DOHH2 (cell line): ENCODE measurements around the gene ISCA1.

Source experiments
- H3F3A ChIP-seq: fragments of 200-600 bp; sonication (generic), shearing (Covaris generic); 2 replicates; pipeline ENCODE4 v1.6.0; 2016; ENCODE audit warnings: antibody characterized with exemption, mild to moderate bottlenecking; ENCODE audit not compliant: control insufficient read depth, insufficient read depth
- H3K27ac ChIP-seq: fragments of 200-600 bp; sonication (generic); 2 replicates; pipeline ENCODE4 v1.5.1; 2014; ENCODE audit warnings: low read depth, mild to moderate bottlenecking, low read length, moderate library complexity
- H3K27me3 ChIP-seq: fragments of 200-600 bp; sonication (generic); 2 replicates; pipeline ENCODE4 v1.6.1; 2014; ENCODE audit warnings: mild to moderate bottlenecking, low read length, mixed read lengths; ENCODE audit not compliant: control insufficient read depth
- H3K36me3 ChIP-seq: fragments of 200-600 bp; sonication (generic); 2 replicates; pipeline ENCODE4 v1.6.1; 2014; ENCODE audit warnings: mild to moderate bottlenecking, low read length, moderate library complexity, mixed read lengths; ENCODE audit not compliant: control insufficient read depth
- H3K4me1 ChIP-seq: fragments of 200-600 bp; sonication (generic); 2 replicates; pipeline ENCODE4 v1.6.1; 2014; ENCODE audit warnings: mild to moderate bottlenecking, low read length, mixed read lengths; ENCODE audit not compliant: control insufficient read depth
- H3K4me2 ChIP-seq: fragments of 200-600 bp; sonication (generic); 2 replicates; pipeline ENCODE4 v1.6.0; 2014; ENCODE audit warnings: mild to moderate bottlenecking, low read length, moderate library complexity
- H3K4me3 ChIP-seq: fragments of 200-600 bp; sonication (generic); 2 replicates; pipeline ENCODE4 v1.5.1; 2014; ENCODE audit warnings: mild to moderate bottlenecking, low read length, mixed read lengths
- H3K79me2 ChIP-seq: fragments of 200-600 bp; sonication (generic); 2 replicates; pipeline ENCODE4 v1.6.1; 2014; ENCODE audit warnings: mild to moderate bottlenecking, low read length, mixed read lengths; ENCODE audit not compliant: control insufficient read depth
- H3K9me2 ChIP-seq: fragments of 200-600 bp; sonication (generic); replicated peaks from 2 replicates; pipeline ENCODE4 v1.6.1; 2014; ENCODE audit warnings: mild to moderate bottlenecking, low read length, mixed read lengths; ENCODE audit not compliant: control insufficient read depth
- H3K9me3 ChIP-seq: fragments of 200-600 bp; sonication (generic); 2 replicates; pipeline ENCODE4 v1.6.1; 2014; ENCODE audit warnings: antibody characterized with exemption, low read length, mixed read lengths; ENCODE audit not compliant: control insufficient read depth, insufficient read depth
- H4K20me1 ChIP-seq: fragments of 200-600 bp; sonication (generic); 2 replicates; pipeline ENCODE4 v1.6.0; 2014; ENCODE audit warnings: low read depth, mild to moderate bottlenecking, antibody characterized with exemption, low read length, moderate library complexity; ENCODE audit not compliant: control insufficient read depth, insufficient read depth
- CTCF ChIP-seq: fragments of 200-600 bp; sonication (generic); IDR thresholded peaks from one replicate; pipeline ENCODE4 v1.5.1; 2014; ENCODE audit warnings: antibody characterized with exemption, mild to moderate bottlenecking, low read depth, low read length; ENCODE audit not compliant: poor library complexity, severe bottlenecking
- EZH2phosphoT487 ChIP-seq: fragments of 200-600 bp; sonication (generic); IDR thresholded peaks from 2 replicates; pipeline ENCODE4 v1.6.1; 2017; ENCODE audit warnings: borderline replicate concordance, mild to moderate bottlenecking, antibody characterized with exemption, low read length, moderate library complexity, mixed read lengths

ISCA1 gene

DNA sequence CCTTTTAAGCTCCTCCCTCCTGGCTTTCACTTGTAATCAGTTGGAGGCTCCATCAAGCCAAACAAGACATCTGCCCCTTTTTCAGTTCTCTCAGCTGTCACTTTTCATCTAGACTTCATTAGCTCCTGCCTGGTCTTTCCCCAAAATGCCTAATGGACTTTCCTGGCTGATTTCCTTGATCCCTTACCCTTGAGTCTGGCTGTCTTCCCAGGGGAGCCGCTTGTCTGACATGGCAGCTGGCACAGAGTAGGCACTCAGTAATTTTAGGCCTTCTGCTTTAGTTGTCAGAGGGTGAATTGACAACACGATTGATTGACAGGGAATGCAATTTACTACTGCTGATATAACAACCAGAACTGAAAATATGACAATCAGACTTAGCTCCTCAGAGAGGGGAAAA is 24.9 kb downstream of the ISCA1 start:
- TF ChIP-seq CTCF, result no peak
- no peak for TF ChIP-seq EZH2phosphoT487
- Histone ChIP-seq H3K4me2 (no peak overlapping the region), H3K4me3 (no peak overlapping the region), H3K36me3 (no peaks in the 10 kb centered on the region), H3K79me2 (no peaks in the 10 kb centered on the region), H4K20me1 (no peaks in the 10 kb centered on the region), H3K9me2 (no peaks in the 10 kb centered on the region), H3K9me3 (no peaks in the 10 kb centered on the region), H3K27me3 (no peaks in the 10 kb centered on the region), H3F3A (no peaks in the 10 kb centered on the region), H3K4me1 (no peaks in the 10 kb centered on the region), H3K27ac (no peak overlapping the region)

DNA sequence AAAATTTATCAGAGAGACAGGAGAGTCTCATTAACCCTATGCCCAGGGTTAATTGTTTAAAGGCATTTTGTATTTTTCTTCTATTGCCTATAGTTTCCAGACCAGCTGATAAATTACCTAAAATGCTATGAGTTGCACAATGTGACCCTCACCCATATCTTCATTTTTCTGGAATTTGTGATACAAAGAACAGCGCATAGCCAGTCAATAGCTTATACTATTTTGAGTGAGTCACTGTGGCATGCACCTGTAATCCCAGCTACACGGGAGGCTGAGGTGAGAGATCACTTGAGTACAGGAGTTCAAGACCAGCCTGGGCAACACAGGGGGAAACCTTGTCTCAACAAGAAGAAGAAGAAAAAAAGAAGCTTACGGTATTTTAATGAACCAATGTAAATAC is 25.7 kb downstream of the ISCA1 start:
- Histone ChIP-seq H3K4me3 (no peak overlapping the region), H3K9me3 (no peaks in the 10 kb centered on the region), H3F3A (no peaks in the 10 kb centered on the region), H3K4me2 (no peak overlapping the region), H3K27ac (no peak overlapping the region), H3K4me1 (no peaks in the 10 kb centered on the region), H3K9me2 (no peaks in the 10 kb centered on the region), H3K36me3 (no peaks in the 10 kb centered on the region), H4K20me1 (no peaks in the 10 kb centered on the region), H3K27me3 (no peaks in the 10 kb centered on the region), H3K79me2 (no peaks in the 10 kb centered on the region)
- TF ChIP-seq CTCF (no peak), EZH2phosphoT487 (no peak)

DNA sequence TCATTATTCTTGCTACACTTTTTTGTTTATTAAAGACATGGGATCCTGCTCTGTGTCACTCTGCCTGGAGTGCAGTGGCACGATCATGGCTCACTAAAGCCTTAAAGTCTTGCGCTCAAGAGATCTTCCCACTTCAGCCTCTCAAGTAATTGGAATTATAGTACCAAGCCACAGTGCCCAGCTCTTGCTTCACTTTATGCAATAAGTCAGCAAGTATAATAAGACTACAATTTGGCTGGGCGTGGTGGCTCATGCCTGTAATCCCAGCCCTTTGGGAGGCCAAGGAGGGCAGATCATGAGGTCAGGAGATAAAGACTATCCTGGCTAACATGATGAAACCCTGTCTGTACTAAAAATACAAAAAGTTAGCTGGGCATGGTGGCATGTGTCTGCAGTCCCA is 28.8 kb downstream of the ISCA1 start:
- Histone ChIP-seq H3K27ac (no peak overlapping the region), H3K79me2 (no peaks in the 10 kb centered on the region), H3K4me1 (no peaks in the 10 kb centered on the region), H3K9me2 (no peaks in the 10 kb centered on the region), H4K20me1 (no peaks in the 10 kb centered on the region), H3K36me3 (no peaks in the 10 kb centered on the region), H3K27me3 (no peaks in the 10 kb centered on the region; the same call in 1 of the 2 replicates), H3K4me2 (no peak overlapping the region), H3K4me3 (no peak overlapping the region), H3F3A (no peaks in the 10 kb centered on the region), H3K9me3 (no peaks in the 10 kb centered on the region)
- no peak for TF ChIP-seq CTCF
- TF ChIP-seq EZH2phosphoT487, result no peak

GRCh38 chr9:86252870-86253269 is 29.5 kb downstream of the ISCA1 start:
- H3K79me2 ChIP-seq, result no peaks in the 10 kb centered on the region
- H4K20me1 ChIP-seq, result no peaks in the 10 kb centered on the region
- no peaks in the 10 kb centered on the region for H3K4me1 ChIP-seq
- no peak overlapping the region for H3K27ac ChIP-seq
- TF ChIP-seq EZH2phosphoT487, result no peak
- no peak for TF ChIP-seq CTCF
- H3K9me3 ChIP-seq, result no peaks in the 10 kb centered on the region
- H3K4me3 ChIP-seq, result no peak overlapping the region
- H3K36me3 ChIP-seq, result no peaks in the 10 kb centered on the region
- no peak overlapping the region for H3K4me2 ChIP-seq
- no peaks in the 10 kb centered on the region for H3F3A ChIP-seq
- no peaks in the 10 kb centered on the region; the same call in 1 of the 2 replicates for H3K27me3 ChIP-seq
- no peaks in the 10 kb centered on the region for H3K9me2 ChIP-seq
